Smooth muscle cell of trachea (primary cell): Measurements from ENCODE around the gene CNTN1. TPM values are rescaled to one million over a fixed set of nuclear protein-coding genes. Genes with fewer than 3 reads are reported as not detected.

Source experiments
- total RNA-seq: library from RNA; depleted of rRNA; stranded (reverse); fragments of >200 nt; gene quantifications from 2 replicates; pipeline ENCODE4 v1.2.1, GENCODE V29; 2014

Gene CNTN1
- total RNA-seq = 3.0 and 6.5 TPM in 2 replicates

GRCh38 chr12:40691913-40692764, at the start of gene CNTN1:
TSS of gene CNTN1 (plus strand) at chr12:40692439.

